IPS DF 19.7 (cell line): ENCODE results near the gene PPP1R36.
"Not testable (repeated sequence)": the region's sequence is repeated elsewhere in the genome, so short reads cannot be mapped to it uniquely, and the experiment has no call there.

Source experiments
- DNase-seq: peaks from one replicate; pipeline ENCODE4 v3.0.0-alpha.2; 2013; ENCODE audit warnings: low read depth, low spot score

Gene PPP1R36

DNA sequence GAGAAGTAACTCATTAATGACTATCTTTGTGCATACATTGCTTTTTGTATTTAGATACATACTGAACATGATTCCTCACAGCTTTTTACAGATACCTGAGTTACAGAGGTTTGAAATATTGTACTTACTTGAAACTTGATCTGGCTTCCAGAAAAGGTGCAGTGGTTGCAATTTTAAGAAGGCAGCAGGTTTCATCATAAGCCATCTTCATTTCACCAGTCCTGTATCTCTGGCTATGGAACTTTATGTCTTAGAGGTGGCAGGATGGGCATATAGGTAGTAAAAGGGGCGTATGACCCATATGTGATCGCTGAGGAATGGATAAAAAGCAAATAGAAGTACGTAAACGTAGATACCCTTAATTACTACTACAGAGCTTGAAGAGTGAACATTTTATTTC lies 31.5 kb upstream of the PPP1R36 start:
- no peak for DNase-seq

DNA sequence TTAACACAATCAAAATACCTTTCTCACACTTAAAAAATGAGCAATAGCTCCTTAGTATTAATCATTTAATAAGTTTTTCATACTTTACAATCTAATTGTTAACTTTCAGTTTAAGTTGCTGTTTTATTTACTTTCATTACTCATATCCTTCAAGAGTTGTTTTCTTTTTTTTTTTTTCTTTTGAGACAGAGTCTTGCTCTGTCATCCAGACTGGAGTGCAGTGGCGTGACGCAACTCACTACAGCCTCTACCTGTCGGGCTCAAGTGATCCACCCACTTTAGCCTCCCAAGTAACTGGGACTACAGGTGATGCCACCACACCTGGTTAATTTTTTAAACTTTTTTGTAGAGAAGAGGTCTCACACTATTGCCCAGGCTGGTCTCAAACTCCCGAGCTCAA lies 29.1 kb upstream of the PPP1R36 start:
- no peak for DNase-seq

DNA sequence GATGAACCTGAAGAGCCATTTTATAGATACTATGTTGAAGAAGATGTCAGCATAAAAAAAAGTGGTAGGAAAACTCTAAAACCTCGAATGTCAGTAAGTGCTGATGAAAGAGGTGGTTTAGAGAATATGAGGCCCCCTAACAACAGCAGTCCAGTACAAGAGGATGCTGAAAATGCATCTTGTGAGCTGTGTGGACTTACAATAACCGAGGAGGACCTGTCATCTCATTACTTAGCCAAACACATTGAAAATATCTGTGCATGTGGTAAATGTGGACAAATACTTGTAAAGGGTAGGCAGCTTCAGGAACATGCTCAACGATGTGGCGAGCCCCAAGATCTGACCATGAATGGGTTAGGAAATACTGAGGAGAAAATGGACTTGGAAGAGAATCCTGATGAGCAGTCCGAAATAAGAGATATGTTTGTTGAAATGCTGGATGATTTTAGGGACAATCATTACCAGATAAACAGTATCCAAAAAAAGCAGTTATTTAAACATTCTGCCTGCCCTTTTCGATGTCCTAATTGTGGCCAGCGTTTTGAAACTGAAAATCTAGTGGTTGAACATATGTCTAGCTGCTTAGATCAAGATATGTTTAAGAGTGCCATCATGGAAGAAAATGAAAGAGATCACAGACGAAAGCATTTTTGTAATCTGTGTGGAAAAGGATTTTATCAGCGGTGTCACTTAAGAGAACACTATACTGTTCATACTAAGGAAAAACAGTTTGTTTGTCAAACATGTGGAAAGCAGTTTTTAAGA lies 27.0 kb upstream of the PPP1R36 start:
- DNase-seq: no peak

DNA sequence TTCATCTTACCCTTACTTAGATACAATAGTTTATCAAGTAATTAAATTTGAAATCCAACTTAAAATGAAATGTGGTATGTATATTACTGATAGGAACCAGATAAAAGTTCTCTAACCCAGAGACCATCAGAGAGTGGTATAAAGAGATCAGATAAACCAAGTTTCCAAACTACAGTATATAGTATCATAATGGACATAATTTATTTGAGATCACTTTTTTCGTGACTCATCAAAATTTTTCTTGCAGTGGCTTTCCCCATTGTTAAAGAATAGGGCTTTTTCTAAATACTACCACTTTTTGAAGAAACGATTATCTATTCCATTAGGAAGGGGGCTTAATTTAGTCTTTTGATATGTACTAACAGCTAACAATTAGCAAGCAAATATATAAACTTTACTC lies 24.4 kb upstream of the PPP1R36 start:
- DNase-seq: no peak

DNA sequence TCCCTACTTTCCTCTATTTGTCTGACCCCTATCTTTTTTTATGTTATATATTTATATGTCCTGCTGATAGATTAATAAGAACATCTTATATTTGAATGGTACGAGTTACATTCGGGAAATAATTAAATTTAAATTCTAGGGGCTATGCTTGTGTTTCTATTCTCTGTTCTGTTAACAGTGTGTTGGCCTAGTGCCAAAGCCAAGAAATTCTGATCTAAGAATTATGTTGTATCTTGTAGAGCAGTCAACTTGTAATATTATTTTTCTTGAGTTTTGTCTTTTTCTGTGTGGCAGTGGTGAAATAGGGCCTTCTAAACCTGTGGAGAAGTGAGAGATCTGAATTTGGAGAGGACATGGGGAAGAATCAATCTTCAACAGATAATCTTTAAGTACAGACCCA lies 18.2 kb upstream of the PPP1R36 start:
- no peak for DNase-seq

DNA sequence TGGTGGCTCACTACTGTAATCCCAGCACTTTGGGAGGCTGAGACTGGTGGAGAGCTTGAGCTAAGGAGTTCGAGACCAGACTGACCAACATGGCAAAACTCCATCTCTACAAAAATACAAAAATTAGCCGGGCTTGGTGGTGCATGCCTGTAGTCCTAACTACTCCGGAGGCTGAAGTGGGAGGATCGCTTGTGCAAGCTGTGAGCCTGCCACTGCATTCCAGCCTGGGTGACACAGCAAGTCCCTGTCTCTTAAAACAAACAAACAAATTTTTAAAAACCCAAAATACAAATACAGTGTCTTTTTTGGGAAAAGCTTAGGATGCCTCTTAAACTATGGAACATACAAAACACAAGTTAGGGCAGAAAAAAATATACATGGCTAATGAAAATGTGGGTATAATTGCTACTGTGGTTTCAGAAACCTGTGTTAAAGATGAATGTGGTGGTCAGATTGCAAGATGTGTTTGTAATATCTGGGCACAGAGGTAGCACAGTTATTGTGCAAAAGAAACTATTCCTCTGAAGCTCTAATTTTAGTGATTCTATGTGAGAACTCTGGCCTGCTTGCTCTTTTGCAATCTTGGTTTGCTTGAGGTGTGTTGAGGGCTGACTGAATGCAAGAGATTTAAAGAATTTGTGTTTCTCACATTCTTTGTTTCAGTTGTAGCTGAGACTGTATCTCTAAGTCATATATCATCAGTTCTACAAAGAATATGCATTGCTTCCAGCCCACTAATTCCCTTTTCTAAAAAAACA lies 13.1 kb upstream of the PPP1R36 start:
- no peak for DNase-seq

DNA sequence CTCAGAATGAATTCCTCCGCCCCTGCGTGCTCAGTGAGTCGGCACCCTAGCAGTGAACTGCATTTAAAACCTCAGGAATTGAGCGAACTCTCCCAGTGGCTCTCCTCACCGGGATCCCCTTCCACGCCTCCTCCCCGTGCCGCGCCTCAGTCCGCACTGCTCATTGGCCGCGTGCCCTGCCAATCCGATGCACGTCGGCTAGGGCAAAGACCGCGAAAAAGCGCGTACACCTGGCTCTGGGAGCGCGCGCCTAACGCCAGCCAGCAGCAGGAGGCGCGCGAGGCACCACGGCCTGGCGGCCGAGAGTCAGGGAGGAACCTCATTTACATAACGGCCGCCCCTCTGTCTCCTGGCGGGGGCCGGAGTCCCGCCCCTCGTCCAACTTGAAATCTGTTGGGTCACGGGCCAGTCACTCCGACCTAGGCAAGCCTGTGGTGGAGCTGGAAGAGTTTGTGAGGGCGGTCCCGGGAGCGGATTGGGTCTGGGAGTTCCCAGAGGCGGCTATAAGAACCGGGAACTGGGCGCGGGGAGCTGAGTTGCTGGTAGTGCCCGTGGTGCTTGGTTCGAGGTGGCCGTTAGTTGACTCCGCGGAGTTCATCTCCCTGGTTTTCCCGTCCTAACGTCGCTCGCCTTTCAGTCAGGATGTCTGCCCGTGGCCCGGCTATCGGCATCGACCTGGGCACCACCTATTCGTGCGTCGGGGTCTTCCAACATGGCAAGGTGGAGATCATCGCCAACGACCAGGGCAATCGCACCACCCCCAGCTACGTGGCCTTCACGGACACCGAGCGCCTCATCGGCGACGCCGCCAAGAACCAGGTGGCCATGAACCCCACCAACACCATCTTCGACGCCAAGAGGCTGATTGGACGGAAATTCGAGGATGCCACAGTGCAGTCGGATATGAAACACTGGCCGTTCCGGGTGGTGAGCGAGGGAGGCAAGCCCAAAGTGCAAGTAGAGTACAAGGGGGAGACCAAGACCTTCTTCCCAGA lies 9.3 kb upstream of the PPP1R36 start, which contains the start of gene HSPA2:
Gene HSPA2 (plus strand): TSS at position 534 of the 995 bp plus-strand sequence. CDS start 109 bp downstream, at position 643.
- peak; percentile 94 for DNase-seq

DNA sequence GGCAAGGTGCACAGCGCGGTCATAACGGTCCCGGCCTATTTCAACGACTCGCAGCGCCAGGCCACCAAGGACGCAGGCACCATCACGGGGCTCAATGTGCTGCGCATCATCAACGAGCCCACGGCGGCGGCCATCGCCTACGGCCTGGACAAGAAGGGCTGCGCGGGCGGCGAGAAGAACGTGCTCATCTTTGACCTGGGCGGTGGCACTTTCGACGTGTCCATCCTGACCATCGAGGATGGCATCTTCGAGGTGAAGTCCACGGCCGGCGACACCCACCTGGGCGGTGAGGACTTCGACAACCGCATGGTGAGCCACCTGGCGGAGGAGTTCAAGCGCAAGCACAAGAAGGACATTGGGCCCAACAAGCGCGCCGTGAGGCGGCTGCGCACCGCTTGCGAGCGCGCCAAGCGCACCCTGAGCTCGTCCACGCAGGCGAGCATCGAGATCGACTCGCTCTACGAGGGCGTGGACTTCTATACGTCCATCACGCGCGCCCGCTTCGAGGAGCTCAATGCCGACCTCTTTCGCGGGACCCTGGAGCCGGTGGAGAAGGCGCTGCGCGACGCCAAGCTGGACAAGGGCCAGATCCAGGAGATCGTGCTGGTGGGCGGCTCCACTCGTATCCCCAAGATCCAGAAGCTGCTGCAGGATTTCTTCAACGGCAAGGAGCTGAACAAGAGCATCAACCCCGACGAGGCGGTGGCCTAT lies 8.3 kb upstream of the PPP1R36 start:
- DNase-seq: no peak

DNA sequence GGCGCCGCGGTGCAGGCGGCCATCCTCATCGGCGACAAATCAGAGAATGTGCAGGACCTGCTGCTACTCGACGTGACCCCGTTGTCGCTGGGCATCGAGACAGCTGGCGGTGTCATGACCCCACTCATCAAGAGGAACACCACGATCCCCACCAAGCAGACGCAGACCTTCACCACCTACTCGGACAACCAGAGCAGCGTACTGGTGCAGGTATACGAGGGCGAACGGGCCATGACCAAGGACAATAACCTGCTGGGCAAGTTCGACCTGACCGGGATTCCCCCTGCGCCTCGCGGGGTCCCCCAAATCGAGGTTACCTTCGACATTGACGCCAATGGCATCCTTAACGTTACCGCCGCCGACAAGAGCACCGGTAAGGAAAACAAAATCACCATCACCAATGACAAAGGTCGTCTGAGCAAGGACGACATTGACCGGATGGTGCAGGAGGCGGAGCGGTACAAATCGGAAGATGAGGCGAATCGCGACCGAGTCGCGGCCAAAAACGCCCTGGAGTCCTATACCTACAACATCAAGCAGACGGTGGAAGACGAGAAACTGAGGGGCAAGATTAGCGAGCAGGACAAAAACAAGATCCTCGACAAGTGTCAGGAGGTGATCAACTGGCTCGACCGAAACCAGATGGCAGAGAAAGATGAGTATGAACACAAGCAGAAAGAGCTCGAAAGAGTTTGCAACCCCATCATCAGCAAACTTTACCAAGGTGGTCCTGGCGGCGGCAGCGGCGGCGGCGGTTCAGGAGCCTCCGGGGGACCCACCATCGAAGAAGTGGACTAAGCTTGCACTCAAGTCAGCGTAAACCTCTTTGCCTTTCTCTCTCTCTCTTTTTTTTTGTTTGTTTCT lies 7.6 kb upstream of the PPP1R36 start:
- no peak for DNase-seq

DNA sequence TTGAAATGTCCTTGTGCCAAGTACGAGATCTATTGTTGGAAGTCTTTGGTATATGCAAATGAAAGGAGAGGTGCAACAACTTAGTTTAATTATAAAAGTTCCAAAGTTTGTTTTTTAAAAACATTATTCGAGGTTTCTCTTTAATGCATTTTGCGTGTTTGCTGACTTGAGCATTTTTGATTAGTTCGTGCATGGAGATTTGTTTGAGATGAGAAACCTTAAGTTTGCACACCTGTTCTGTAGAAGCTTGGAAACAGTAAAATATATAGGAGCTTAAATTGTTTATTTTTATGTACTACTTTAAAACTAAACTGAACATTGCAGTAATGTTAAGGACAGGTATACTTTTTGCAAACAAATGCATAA lies 6.9 kb upstream of the PPP1R36 start:
- DNase-seq: no peak

DNA sequence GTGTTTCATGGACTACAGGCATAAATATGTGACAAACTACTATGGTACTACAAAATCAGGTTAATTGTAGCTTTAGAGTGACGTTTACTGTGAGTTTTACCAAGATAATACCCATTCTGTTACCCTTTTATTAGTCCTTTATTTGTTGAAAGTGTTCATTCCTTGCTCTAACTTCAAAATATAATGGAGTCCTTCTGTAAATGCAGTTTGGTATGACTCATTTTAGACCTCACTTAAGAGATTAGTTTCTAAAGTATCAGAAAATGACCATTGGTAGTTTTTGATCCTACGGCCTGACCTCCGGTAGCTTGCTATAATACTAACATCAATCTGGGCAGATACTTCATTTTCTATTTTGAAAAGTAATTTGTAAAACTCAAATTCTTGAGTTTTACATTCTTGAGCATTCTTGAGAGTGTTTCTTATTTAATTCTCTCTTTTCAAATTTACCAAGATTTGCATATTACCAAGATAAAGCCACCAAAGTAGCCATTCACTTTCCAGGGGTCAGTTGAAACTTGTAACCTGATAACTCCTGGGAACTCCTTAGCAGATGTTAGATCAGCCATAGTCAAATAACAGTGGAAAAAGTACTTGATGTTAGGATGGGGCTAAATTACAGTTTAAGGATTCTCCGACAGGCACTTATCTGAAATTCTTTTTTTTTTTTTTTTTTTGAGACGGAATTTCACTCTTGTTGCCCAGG lies 5.0 kb upstream of the PPP1R36 start:
- no peak for DNase-seq

DNA sequence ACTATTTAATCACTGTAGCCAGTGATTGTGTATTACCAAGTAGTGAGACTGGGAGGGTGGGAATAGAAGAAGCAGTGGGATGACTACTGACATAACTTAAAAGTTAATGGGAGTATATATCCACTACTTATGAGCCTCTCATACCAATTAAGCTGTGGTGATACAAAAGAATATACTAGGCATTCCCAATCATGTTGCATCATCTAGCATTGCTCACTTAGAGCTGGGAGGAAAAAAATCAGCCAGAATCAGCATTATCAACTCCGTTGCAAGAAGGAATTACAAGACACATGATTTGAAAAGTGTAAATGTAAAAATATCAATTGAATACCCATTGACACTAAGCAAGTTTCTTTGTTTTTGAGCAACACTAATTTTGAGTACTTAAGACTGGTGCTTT lies 745 bp upstream of the PPP1R36 start:
- no peak for DNase-seq

DNA sequence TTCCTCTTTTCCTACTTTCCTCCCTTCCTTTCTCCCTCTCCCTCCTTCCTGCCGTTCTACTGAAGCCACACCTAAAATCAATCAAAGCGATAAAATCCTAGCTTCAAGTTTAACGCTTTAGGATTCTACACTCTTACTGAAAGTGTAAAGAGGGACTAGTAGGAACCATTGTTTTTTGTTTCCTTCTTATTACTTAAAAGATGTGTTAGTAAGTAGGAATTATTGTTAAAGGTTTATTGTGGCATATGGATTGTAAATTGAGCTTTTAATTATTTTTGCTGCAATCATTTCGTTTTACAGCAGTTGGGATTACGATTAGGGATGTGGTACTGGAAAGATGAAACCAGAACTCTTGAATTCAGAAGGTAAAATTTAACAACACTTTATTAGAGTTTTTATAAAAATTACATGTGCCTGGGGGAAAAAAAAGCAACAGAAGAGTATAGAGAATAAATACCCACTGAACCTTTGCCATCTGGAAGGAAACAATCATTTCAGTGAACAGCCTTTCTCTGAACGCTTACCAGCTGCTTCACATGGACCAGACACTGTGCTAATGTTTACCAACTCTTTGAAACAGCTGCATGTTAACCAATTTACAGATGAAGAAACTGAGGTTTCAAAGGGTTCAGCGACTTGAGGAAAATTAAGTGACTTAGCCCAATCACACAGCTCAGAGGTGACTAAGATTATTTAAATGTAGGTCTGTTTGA lies 1.0 kb downstream of the PPP1R36 start:
- DNase-seq: no peak

DNA sequence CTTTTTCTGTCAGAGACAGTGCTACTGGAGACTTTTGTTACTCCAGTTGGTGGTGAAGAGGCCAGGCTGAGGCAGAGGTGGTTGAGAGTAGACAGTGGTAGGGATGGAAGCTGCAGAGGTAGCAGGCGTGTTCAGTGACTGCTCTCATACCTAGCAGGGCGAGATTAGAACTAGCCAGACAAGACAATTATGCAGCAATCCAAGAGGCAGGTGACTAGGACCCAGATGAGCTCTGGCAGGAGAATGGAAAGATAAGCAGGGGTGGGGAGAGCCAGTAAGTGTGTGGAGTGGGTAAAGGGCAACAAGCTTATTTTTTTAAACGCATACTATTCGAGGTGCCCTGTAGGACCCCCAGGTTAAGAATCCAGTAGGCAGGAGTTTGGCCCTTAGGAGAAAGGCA lies 4.8 kb downstream of the PPP1R36 start:
- DNase-seq: no peak

DNA sequence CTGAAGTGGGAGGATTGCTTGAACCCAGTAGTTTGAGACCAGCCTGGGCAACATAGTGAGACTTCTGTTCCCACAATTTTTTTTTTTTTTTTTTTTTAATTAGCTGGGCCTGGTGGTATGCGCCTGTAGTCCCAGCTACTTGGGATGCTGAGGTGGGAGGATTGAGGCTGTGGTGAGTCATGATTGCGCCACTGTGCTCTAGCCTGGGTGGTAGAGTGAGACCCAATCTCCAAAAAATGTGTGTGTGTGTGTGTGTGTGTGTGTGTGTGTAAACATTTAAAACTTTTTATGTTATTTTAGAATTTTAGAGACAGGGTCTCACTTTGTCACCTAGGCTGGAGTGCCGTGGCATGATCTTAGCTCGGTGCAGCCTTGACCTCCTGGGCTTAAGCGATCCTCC lies 6.8 kb downstream of the PPP1R36 start:
- no peak for DNase-seq

DNA sequence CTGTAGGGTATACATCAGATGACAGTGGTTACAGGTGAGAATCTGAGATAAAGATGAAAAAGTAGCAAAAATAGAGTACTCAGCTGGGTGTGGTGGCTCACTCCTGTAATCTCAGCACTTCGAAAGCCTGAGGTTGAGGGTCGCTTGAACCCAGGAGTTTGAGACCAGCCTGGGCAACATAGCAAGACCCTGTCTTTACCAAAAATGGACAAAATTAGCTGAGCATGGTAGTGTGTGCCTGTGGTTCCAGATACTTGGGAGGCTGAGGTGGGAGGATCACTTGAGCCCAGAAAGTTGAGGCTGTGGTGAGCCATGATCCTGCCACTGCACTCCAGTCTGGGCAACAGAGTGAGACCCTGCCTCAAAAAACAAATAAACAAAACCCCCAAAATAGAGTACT lies 8.5 kb downstream of the PPP1R36 start:
- DNase-seq: not testable (repeated sequence)

DNA sequence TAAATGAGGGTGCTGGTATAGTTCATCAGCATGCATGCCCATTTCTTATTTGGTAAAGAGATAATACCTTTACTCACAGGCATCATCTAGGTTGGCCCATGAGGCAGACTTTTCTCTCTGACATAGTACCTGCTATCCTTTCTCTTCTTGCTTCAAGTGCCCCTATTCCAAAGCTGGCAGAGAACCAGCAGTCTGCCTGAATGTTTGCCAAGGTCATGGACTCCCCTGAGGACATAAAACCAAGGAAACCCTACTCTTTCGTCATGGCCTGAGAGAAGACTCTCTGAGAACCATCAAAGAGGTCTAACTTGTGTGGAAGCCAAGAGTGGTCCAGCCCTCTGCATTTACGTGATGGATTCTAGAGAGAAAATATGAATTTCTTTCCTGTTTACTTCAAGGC lies 11.9 kb downstream of the PPP1R36 start:
- DNase-seq: no peak

DNA sequence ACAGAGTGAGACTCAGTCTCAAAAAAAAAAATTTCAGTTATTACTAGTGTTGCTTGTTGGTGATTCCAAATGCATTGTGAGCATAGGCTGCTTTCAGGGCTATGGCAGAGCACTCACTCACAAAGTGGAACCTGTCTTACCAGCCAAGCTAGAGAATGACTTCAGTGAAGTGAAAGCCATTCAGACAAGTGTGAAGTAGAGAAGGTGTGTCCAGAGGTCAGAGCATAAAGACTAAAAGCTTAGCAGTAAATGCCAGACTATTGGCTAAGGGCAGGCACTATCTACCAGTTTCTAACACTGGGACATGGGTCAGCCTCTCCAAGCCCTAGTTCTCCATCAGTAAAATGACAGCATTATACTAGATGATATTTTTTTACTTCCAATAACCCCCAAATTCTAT lies 12.7 kb downstream of the PPP1R36 start:
- no peak for DNase-seq

DNA sequence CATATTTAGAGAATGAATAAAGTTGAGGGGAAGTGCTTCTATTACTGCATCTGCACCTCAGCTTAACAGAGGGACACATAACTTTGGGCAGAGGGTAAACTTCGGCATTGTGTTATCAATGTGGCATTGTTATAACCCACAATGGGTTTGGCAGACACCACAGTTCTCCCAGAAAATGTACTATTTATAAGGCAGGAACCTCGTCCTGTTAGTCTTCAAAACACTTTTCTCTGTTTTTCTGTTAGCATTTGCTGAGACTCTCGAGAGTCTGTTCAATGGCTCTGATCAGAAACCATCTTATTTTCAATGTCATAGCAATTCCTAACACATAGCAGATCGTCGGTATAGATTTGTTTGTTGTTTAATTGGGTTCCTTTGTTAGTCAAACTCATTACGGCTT lies 13.9 kb downstream of the PPP1R36 start:
- DNase-seq: no peak
